ENCODE data around the gene CYB5R3.

CYB5R3 gene

GRCh38 chr22:42692239-42693054, 43.3 kb upstream of the CYB5R3 start:
- H3K27ac ChIP-seq = peak overlapping the region; percentile 42 to 65
- no peak overlapping the region for H3K4me3 ChIP-seq
- DNase-seq (ENCODE audit: low spot score) = no peak
- TF ChIP-seq, protein P1, sequence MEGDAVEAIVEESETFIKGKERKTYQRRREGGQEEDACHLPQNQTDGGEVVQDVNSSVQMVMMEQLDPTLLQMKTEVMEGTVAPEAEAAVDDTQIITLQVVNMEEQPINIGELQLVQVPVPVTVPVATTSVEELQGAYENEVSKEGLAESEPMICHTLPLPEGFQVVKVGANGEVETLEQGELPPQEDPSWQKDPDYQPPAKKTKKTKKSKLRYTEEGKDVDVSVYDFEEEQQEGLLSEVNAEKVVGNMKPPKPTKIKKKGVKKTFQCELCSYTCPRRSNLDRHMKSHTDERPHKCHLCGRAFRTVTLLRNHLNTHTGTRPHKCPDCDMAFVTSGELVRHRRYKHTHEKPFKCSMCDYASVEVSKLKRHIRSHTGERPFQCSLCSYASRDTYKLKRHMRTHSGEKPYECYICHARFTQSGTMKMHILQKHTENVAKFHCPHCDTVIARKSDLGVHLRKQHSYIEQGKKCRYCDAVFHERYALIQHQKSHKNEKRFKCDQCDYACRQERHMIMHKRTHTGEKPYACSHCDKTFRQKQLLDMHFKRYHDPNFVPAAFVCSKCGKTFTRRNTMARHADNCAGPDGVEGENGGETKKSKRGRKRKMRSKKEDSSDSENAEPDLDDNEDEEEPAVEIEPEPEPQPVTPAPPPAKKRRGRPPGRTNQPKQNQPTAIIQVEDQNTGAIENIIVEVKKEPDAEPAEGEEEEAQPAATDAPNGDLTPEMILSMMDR (IDR thresholded peaks at IDR 0.05) = no peak

GRCh38 chr22:42691440-42691839, 42.2 kb upstream of the CYB5R3 start:
- Histone ChIP-seq H3K27ac (peak overlapping the region; percentile 42 to 65), H3K4me3 (no peak overlapping the region)
- no peak for DNase-seq (ENCODE audit: low spot score)
- TF ChIP-seq, protein P1 (IDR thresholded peaks at IDR 0.05) = no peak

DNA sequence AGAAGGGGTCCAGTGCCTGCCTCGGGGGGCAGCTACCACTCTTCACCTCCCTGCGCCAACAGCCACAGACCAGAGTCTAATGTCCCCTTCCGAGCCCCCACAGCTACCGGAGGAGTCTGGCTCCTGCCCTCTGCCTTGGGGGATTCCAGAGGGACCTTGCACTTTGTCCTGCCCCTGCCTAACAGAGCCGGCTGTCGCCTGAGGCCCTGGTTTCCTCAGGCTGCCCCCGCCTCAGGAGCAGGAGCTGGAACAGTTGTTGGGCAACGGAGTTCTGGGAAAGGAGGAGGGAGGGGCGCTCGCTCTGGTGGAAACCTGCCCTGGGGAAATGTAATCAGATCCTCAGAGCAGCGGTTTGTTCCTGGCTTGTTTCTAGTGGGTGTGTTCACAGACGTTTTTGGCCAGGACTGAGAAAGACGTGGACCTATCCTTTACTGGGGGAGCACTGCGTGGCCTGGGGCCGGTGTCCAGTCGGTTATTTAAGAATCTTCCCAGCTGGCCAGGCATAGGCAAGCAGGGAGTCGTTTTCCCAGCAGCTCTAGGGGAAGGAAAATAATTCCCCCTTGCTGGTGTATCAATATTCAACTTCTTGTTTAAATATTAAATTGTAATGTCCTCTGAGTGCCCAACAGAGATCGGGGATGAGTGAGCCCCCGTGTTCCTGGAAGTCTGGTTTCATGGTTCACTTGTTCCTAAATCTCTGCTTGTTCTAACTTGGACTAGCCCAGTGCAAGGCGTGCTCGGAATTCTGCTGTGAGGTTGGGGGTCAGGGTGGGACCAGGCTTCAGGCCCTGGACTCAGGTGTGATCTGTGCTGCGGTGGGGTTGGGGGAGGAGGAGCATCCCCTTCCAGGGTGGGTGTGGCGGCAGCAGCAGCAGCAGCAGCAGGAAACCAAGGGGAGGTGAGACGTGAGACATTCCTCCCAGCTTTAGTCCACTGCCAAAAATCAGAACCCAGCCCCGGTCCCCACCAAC, 39.3 kb upstream of the CYB5R3 start:
- Histone ChIP-seq H3K27ac (peak overlapping the region; percentile 65 to 99), H3K4me3 (peak overlapping the region; percentile 54)
- DNase-seq (ENCODE audit: low spot score) = peak; percentile 99
- TF ChIP-seq, protein P1 (IDR thresholded peaks at IDR 0.05) = no peak

DNA sequence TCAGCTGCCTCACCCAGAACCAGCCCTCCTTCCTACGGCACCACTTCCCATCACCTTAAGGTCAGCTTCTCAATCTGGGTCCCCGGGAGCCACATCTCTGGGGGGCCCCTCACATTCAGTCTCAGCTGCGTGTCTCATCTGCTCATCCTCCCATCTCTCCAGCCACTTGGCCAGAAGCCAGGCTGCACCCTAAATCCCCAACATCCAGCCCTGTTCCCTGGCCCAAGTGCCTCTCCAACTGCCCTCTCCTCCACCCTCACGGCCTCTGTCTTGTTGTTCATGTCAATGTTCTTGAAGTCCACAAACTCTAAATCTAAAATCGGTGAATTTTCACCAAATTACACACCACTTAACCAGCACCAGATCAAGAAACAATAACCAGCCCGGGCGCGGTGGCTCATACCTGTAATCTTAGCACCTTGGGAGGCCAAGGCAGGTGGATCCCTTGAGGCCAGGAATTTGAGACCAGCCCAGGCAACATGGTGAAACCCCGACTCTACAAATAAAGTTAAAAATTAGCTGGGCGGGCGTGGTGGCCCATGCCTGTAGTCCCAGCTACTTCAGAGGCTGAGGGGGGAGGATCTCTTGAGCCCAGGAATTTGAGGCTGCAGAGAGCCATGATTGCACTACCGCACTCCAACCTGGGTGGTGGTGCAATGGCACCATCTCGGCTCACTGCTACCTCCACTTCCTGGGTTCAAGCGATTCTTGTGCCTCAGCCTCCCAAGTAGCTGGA, 37.7 kb upstream of the CYB5R3 start:
- TF ChIP-seq, protein P1 (IDR thresholded peaks at IDR 0.05) = no peak
- Histone ChIP-seq H3K27ac (peak overlapping the region; percentile 65 to 99), H3K4me3 (no peak overlapping the region)
- DNase-seq (ENCODE audit: low spot score) = no peak

- DNase-seq (ENCODE audit: low spot score) = no peak
- no peak overlapping the region for H3K4me3 ChIP-seq
- TF ChIP-seq, protein P1 (IDR thresholded peaks at IDR 0.05) = no peak
- peak overlapping the region; percentile 65 to 99 for H3K27ac ChIP-seq
These were observed 36.9 kb upstream of the CYB5R3 start for GRCh38 chr22:42685941-42686653.
